Measurements from ENCODE around the gene TSPAN7.

TSPAN7 gene

DNA sequence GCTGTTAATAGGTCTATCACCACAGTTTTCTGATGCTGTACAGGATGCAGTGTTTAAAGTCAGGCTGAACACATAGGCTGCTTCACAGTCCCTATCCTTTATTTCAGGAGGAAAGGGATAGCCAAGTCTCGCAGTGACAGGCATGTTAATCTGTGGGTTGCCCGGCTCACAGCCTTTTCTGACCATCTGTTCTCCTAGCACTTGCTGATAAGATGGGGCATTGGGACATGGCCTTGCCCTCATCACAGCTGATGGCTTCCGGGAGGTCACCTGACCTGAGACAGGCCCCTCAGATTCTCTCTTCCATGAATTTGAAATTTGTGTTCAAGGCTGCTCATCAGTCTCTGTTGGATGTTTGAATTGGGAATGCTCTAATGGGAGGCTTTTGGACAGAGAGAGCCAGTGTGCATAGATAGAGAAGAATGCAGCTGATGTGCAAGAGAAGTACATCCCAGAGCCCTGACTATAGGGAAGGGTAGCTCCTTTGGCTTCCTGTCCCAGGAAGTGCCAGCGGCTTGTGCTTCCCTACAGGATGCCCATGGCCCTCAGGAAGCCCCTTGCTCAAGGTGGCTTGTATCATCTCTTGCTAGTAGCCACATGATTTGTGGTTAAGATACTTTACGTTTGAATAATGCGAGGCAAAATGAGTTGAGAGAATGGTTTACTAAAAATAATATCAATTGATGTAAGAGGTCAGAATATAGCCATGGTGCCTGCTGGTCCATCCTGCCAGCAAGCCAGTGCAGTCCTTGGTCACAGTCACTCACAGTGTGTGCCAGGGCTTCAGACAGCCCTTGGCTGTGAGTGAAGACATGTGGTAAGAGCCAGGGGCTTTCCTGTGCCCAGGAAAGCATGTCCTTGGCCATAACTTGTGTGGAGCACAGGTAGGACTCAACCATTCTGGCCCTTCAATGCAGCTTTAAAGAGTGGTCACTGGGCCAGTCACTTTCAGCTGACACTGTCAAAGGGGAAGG, 88.6 kb downstream of the TSPAN7 start:
- TF ChIP-seq, protein P1, sequence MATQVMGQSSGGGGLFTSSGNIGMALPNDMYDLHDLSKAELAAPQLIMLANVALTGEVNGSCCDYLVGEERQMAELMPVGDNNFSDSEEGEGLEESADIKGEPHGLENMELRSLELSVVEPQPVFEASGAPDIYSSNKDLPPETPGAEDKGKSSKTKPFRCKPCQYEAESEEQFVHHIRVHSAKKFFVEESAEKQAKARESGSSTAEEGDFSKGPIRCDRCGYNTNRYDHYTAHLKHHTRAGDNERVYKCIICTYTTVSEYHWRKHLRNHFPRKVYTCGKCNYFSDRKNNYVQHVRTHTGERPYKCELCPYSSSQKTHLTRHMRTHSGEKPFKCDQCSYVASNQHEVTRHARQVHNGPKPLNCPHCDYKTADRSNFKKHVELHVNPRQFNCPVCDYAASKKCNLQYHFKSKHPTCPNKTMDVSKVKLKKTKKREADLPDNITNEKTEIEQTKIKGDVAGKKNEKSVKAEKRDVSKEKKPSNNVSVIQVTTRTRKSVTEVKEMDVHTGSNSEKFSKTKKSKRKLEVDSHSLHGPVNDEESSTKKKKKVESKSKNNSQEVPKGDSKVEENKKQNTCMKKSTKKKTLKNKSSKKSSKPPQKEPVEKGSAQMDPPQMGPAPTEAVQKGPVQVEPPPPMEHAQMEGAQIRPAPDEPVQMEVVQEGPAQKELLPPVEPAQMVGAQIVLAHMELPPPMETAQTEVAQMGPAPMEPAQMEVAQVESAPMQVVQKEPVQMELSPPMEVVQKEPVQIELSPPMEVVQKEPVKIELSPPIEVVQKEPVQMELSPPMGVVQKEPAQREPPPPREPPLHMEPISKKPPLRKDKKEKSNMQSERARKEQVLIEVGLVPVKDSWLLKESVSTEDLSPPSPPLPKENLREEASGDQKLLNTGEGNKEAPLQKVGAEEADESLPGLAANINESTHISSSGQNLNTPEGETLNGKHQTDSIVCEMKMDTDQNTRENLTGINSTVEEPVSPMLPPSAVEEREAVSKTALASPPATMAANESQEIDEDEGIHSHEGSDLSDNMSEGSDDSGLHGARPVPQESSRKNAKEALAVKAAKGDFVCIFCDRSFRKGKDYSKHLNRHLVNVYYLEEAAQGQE (IDR thresholded peaks at IDR 0.05; ENCODE audit: insufficient read depth in 1 of 2, low read depth in 2 of 2, low read length in 2 of 2) = no peak
- no peak for TF ChIP-seq SIN3A (IDR thresholded peaks at IDR 0.05; ENCODE audit: borderline replicate concordance, insufficient read depth, low read length)
- no peak for TF ChIP-seq TAF1 (IDR thresholded peaks at IDR 0.05; ENCODE audit: borderline replicate concordance, insufficient read depth, low read length)
- no peak for TF ChIP-seq FOXP2 (optimal IDR thresholded peaks at IDR 0.05; ENCODE audit: borderline replicate concordance, extremely low read depth, extremely low read length, insufficient read depth)
- no peak for TF ChIP-seq POLR2AphosphoS5 (IDR thresholded peaks at IDR 0.05; ENCODE audit: low read depth, low read length)

DNA sequence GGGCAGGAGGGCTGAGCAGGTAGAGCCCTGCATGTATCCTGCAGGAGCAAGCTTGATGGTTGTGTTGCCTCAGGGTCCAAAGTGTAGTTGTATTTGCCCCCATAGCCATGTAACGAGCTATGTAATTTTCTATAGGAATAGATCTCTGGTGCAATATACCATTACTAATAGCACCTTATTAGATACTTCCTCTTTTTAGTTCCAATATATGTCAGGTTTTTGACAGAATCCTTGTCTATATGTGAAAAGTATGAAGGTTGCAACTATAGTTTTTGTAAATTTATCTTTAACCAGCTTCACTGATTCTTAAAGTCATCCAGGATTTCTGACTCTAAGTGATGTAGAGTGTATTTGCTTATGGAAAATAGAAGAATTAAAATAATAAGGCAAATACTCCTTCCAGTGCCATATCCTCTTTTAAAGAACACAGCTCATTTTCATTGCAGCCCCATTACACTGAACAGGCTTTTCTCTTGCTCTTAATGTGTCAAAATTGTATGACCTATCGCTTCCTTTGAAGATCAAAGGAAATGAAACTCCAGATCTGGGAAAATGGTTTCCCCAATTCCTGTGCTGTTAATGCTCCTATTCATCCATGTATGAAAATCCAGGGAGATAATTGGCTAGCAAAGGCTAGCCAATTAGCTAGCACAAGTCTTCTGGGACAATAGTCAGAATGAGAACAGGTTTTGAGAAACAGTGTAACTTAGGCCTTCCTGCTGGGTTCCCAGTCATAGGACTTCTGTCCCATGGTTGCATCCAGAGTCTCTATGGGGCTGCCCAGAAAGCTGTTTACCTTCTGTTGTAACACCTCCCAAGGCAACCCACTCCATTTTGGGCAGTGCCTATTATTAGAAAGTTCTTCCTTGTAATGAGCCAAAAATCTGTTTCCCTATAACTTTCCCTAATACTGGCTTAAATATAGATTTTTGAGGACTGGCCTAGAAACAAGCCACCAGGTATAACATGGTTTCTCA, 90.6 kb downstream of the TSPAN7 start:
- TF ChIP-seq TAF1 (IDR thresholded peaks at IDR 0.05; ENCODE audit: borderline replicate concordance, insufficient read depth, low read length) (no peak), SIN3A (IDR thresholded peaks at IDR 0.05; ENCODE audit: borderline replicate concordance, insufficient read depth, low read length) (no peak), POLR2AphosphoS5 (IDR thresholded peaks at IDR 0.05; ENCODE audit: low read depth, low read length) (no peak), FOXP2 (optimal IDR thresholded peaks at IDR 0.05; ENCODE audit: borderline replicate concordance, extremely low read depth, extremely low read length, insufficient read depth) (no peak)
- TF ChIP-seq, protein P1 (IDR thresholded peaks at IDR 0.05; ENCODE audit: insufficient read depth in 1 of 2, low read depth in 2 of 2, low read length in 2 of 2) = no peak

DNA sequence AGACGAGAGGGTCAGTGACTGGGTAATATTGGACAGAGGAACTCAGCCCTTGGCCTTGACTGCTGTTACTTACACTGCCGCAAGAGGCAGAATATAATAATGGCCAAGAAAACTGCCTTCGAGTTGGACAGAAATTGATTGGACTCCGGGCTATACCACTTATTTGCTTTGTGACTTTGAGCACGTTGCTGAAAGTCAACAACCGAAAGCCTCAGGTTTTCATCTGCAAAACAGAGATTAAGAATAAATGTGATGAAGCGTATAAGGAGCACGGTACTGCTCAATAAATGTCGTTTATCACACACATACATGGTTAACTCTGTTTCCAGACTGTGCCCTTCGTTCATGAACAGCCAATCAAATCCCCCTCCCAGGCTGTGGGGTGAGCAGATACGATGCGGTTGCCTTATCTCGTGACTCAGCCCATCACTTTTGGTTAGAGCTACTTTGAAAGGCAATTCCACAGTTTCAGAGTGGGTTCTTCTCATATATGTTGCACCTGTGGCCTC, 91.6 kb downstream of the TSPAN7 start:
- no peak for TF ChIP-seq TAF1 (IDR thresholded peaks at IDR 0.05; ENCODE audit: borderline replicate concordance, insufficient read depth, low read length)
- TF ChIP-seq FOXP2 (optimal IDR thresholded peaks at IDR 0.05; ENCODE audit: borderline replicate concordance, extremely low read depth, extremely low read length, insufficient read depth) = no peak
- TF ChIP-seq, protein P1 (IDR thresholded peaks at IDR 0.05; ENCODE audit: insufficient read depth in 1 of 2, low read depth in 2 of 2, low read length in 2 of 2) = no peak
- TF ChIP-seq POLR2AphosphoS5 (IDR thresholded peaks at IDR 0.05; ENCODE audit: low read depth, low read length) = no peak
- TF ChIP-seq SIN3A (IDR thresholded peaks at IDR 0.05; ENCODE audit: borderline replicate concordance, insufficient read depth, low read length) = no peak

DNA sequence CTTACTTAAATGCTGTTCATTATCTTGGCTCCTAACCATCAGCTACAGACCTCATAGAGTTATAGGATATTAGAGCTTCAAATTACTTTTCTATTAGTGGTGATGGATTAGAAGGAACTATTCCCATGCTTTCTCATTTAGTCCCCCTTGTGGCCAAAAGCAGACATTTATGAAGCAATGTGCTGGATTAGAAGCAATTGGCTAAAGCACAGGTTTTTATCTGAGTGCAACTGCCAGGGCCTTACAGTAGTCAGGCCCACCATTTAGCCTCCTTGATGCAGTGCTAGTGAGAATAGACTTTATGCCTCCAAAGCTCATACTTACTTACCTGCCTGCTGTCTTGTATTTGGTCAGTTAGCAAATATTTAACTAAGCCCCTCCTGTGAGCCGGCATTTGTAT, 93.0 kb downstream of the TSPAN7 start:
- TF ChIP-seq FOXP2 (optimal IDR thresholded peaks at IDR 0.05; ENCODE audit: borderline replicate concordance, extremely low read depth, extremely low read length, insufficient read depth) = no peak
- TF ChIP-seq, protein P1 (IDR thresholded peaks at IDR 0.05; ENCODE audit: insufficient read depth in 1 of 2, low read depth in 2 of 2, low read length in 2 of 2) = no peak
- TF ChIP-seq TAF1 (IDR thresholded peaks at IDR 0.05; ENCODE audit: borderline replicate concordance, insufficient read depth, low read length) = no peak
- TF ChIP-seq POLR2AphosphoS5 (IDR thresholded peaks at IDR 0.05; ENCODE audit: low read depth, low read length) = no peak
- TF ChIP-seq SIN3A (IDR thresholded peaks at IDR 0.05; ENCODE audit: borderline replicate concordance, insufficient read depth, low read length) = no peak

All from PFSK-1 (cell line).